B cell (primary cell): ENCODE results near the gene SLCO2B1. TPM values are rescaled to one million over a fixed set of nuclear protein-coding genes. Genes with fewer than 3 reads are reported as not detected.

Experiments
- ATAC-seq: fragments of 200-7000 bp; cut with Tn5 transposase; one replicate; pipeline ENCODE4 v1.10.0; 2021; ENCODE audit warnings: low read depth, mild to moderate bottlenecking, moderate number of reproducible peaks, moderate library complexity
- CTCF ChIA-PET: fragments of 350-600 bp; sonication (Branson Sonifier 250); formaldehyde crosslinking; loops from one replicate; lab custom pipeline; 2021; ENCODE audit warnings: antibody characterized with exemption, inconsistent platforms; lab: Charles Lee
- POLR2A ChIA-PET: fragments of 350-600 bp; sonication (Branson Sonifier 250); formaldehyde crosslinking; loops from one replicate; lab custom pipeline; 2021; ENCODE audit warnings: antibody characterized with exemption; lab: Charles Lee
- DNase-seq: peaks from one replicate; pipeline ENCODE4 v3.0.0; 2013
- H2AFZ ChIP-seq: 2 replicates; pipeline ENCODE4 v1.6.1; 2012; ENCODE audit warnings: mild to moderate bottlenecking, low read depth, low read length; ENCODE audit not compliant: insufficient read depth, poor library complexity, severe bottlenecking
- H3K27ac ChIP-seq, 2 donors: 1 replicate in 1 of 2; 2 replicates in 1 of 2; pipeline ENCODE4 v1.5.1; 2012 to 2013; ENCODE audit warnings: low read length in 2 of 2, mild to moderate bottlenecking in 2 of 2, moderate library complexity in 1 of 2
- H3K27me3 ChIP-seq, 4 experiments: fragments of 200-600 bp in 1 of 4; sonication (generic) in 1 of 4; replicated peaks in 1 of 4; 1 replicate in 2 of 4; 2 replicates in 2 of 4; pipeline versions ENCODE4 v1.6.1 to v1.7.0; 2013 to 2016; ENCODE audit warnings: low read length in 3 of 4, mild to moderate bottlenecking in 2 of 4, mixed read lengths in 1 of 4, moderate library complexity in 1 of 4; ENCODE audit not compliant: insufficient read depth in 4 of 4, control insufficient read depth in 3 of 4; ENCODE audit errors: control extremely low read depth in 1 of 4
- H3K36me3 ChIP-seq, 2 experiments: replicated peaks in 1 of 2; 1 replicate in 1 of 2; 2 replicates in 1 of 2; pipeline versions ENCODE4 v1.6.1 to v1.7.1; 2013; ENCODE audit warnings: low read length in 1 of 2; ENCODE audit not compliant: insufficient read depth in 2 of 2, control insufficient read depth in 1 of 2; ENCODE audit errors: control extremely low read depth in 1 of 2, extremely low read depth in 1 of 2
- H3K4me1 ChIP-seq, 2 donors: fragments of 200-600 bp in 1 of 2; sonication (generic) in 1 of 2; 1 replicate in 1 of 2; 2 replicates in 1 of 2; pipeline versions ENCODE4 v1.5.1 to v1.6.1; 2013 to 2017; ENCODE audit warnings: low read length in 2 of 2; ENCODE audit not compliant: control insufficient read depth in 2 of 2, insufficient read depth in 2 of 2
- H3K4me2 ChIP-seq: replicated peaks from 2 replicates; pipeline ENCODE3; 2012; ENCODE audit warnings: mild to moderate bottlenecking, low read depth, low read length; ENCODE audit not compliant: poor library complexity, severe bottlenecking
- H3K4me3 ChIP-seq, 5 experiments: fragments of 200-600 bp in 1 of 5; sonication (generic) in 1 of 5; 1 replicate in 3 of 5; 2 replicates in 2 of 5; pipeline versions ENCODE4 v1.5.1 to v1.7.0; 2011 to 2016; ENCODE audit warnings: low read length in 4 of 5, mild to moderate bottlenecking in 4 of 5, low read depth in 2 of 5, control low read depth in 1 of 5, moderate library complexity in 1 of 5; ENCODE audit not compliant: insufficient read depth in 1 of 5; ENCODE audit errors: control extremely low read depth in 1 of 5, extremely low read depth in 1 of 5
- H3K79me2 ChIP-seq: fragments of 200-600 bp; sonication (generic); one replicate; pipeline ENCODE4 v1.6.0; 2016; ENCODE audit warnings: low read length; ENCODE audit not compliant: control insufficient read depth, insufficient read depth
- H3K9ac ChIP-seq: fragments of 200-600 bp; sonication (generic); 2 replicates; pipeline ENCODE4 v1.6.1; 2017; ENCODE audit warnings: mild to moderate bottlenecking, low read length, moderate library complexity
- H3K9me3 ChIP-seq, 3 donors: one replicate each; pipeline versions ENCODE4 v1.6.1 to v1.7.1; 2013; ENCODE audit warnings: low read length in 2 of 3; ENCODE audit not compliant: control insufficient read depth in 2 of 3, insufficient read depth in 1 of 3; ENCODE audit errors: control extremely low read depth in 1 of 3
- H4K20me1 ChIP-seq: 2 replicates; pipeline ENCODE4 v1.6.0; 2012; ENCODE audit warnings: mild to moderate bottlenecking, low read length; ENCODE audit not compliant: insufficient read depth, control insufficient read depth, poor library complexity, severe bottlenecking
- H3K27ac Mint-ChIP-seq: one replicate; pipeline ENCODE4 v1.8.0; 2021; ENCODE audit warnings: mixed read lengths
- H3K27me3 Mint-ChIP-seq: one replicate; pipeline ENCODE4 v1.8.0; 2021; ENCODE audit warnings: mixed read lengths
- H3K4me1 Mint-ChIP-seq: one replicate; pipeline ENCODE4 v1.8.0; 2021; ENCODE audit warnings: mixed read lengths
- H3K4me3 Mint-ChIP-seq: one replicate; pipeline ENCODE4 v1.8.0; 2021; ENCODE audit warnings: mixed read lengths
- H3K9me3 Mint-ChIP-seq: one replicate; pipeline ENCODE4 v1.8.0; 2022; ENCODE audit warnings: mixed read lengths; ENCODE audit not compliant: insufficient read depth
- EZH2 ChIP-seq: IDR thresholded peaks from 2 replicates; pipeline ENCODE4 v1.6.1; 2012; ENCODE audit warnings: borderline replicate concordance, low read depth, mild to moderate bottlenecking, moderate library complexity, low read length; ENCODE audit not compliant: insufficient read depth, poor library complexity, severe bottlenecking
- WGBS: methylation state at CpG from one replicate; pipeline ENCODE4 v1.1.5; 2013; ENCODE audit warnings: missing lambda C conversion rate; ENCODE audit not compliant: insufficient coverage; 5-methylcytosine and 5-hydroxymethylcytosine counted together
- intact Hi-C: fragments of 100-400 bp; cut with micrococcal nuclease; formaldehyde crosslinking; loops from one replicate; pipeline ENCODE4 v1.10.0; 2022
- polyA plus RNA-seq: library from polyadenylated mRNA; depleted of rRNA; stranded (reverse); fragments of >200 nt; gene quantifications from 2 replicates; pipeline ENCODE4 v1.2.3, GENCODE V29; 2012
- total RNA-seq, 2 donors: library from RNA; stranded (reverse); fragments of 120-200 nt in 1 of 2; gene quantifications; 1 replicate in 1 of 2; 2 replicates in 1 of 2; pipeline versions ENCODE4 v1.2.3 to v1.2.4, GENCODE V29; 2013 to 2022
- TF ChIP-seq, protein P1 (sequence below): fragments of 200-600 bp; IDR thresholded peaks from one replicate; pipeline ENCODE4 v1.8.0; 2022; ENCODE audit warnings: antibody characterized with exemption, mild to moderate bottlenecking

SLCO2B1 gene
- total and polyA plus RNA-seq, 2 donors (not counting 1 experiment from before 2014, with no cell fraction given), result 1.2 TPM; not detected in 1

DNA sequence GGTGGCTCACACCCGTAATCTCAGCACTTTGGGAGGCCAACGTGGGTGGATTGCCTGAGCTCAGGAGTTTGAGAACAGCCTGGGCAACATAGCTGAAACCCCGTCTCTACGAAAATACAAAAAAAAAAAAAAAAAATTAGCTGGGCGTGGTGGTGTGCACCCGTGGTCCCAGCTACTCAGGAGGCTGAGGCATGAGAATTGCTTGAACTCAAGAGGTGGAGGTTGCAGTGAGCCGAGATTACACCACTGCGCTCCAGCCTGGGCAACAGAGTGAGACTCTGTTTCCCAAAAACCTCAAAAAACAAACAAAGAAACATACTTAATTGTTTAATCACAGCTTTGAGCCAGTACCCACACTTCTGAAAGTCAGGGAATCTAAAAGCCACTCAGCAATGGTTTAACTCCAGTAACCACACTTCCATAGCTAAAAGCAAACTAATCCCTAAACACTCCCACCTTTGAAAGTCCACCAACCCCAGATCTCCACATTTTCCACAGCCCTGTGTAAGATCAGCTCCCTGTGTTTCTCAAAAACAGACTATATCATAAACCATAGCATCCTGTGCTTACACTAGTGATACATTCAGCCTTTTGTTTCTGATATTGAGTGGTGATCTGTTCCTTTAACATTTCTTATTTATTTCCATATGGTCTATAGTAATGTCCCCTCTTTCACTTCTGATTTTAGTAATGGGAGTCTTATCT, 49.3 kb upstream of the SLCO2B1 start:
- Histone ChIP-seq H3K79me2 (no peaks in the 10 kb centered on the region), H3K27me3 (peaks cover 0 to 5% (median 1%) of the 10 kb centered on the region in 4 experiments), H4K20me1 (no peaks in the 10 kb centered on the region), H3K9me3 (peaks cover 0 to 4% (median 2%) of the 10 kb centered on the region in 3 donors), H3K4me2 (no peak overlapping the region), H3K36me3 (no peaks in the 10 kb centered on the region), H3K4me3 (no peak overlapping the region), H3K27ac (no peak overlapping the region), H2AFZ (no peak overlapping the region), H3K9ac (no peak overlapping the region), H3K4me1 (no peaks in the 10 kb centered on the region)
- DNase-seq, result no peak
- H3K4me3 Mint-ChIP-seq, result no peak overlapping the region
- no peaks in the 10 kb centered on the region for H3K4me1 Mint-ChIP-seq
- intact Hi-C loops, result no loop called here
- peaks cover 40% of the 10 kb centered on the region for H3K27me3 Mint-ChIP-seq
- no peak overlapping the region for H3K27ac Mint-ChIP-seq
- no peak for ATAC-seq
- WGBS, result 77% methylated on average over 2 of the region's 8 CpGs
- ChIA-PET CTCF (interaction anchor here (0.5 kb wide), 1 partner anchor 699 kb away, joined by 3 read pairs; no protein-coding TSS in a partner anchor), POLR2A (no interaction called here)
- no peaks in the 10 kb centered on the region for H3K9me3 Mint-ChIP-seq
- TF ChIP-seq, protein P1, sequence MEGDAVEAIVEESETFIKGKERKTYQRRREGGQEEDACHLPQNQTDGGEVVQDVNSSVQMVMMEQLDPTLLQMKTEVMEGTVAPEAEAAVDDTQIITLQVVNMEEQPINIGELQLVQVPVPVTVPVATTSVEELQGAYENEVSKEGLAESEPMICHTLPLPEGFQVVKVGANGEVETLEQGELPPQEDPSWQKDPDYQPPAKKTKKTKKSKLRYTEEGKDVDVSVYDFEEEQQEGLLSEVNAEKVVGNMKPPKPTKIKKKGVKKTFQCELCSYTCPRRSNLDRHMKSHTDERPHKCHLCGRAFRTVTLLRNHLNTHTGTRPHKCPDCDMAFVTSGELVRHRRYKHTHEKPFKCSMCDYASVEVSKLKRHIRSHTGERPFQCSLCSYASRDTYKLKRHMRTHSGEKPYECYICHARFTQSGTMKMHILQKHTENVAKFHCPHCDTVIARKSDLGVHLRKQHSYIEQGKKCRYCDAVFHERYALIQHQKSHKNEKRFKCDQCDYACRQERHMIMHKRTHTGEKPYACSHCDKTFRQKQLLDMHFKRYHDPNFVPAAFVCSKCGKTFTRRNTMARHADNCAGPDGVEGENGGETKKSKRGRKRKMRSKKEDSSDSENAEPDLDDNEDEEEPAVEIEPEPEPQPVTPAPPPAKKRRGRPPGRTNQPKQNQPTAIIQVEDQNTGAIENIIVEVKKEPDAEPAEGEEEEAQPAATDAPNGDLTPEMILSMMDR, result no peak
- no peak for TF ChIP-seq EZH2

DNA sequence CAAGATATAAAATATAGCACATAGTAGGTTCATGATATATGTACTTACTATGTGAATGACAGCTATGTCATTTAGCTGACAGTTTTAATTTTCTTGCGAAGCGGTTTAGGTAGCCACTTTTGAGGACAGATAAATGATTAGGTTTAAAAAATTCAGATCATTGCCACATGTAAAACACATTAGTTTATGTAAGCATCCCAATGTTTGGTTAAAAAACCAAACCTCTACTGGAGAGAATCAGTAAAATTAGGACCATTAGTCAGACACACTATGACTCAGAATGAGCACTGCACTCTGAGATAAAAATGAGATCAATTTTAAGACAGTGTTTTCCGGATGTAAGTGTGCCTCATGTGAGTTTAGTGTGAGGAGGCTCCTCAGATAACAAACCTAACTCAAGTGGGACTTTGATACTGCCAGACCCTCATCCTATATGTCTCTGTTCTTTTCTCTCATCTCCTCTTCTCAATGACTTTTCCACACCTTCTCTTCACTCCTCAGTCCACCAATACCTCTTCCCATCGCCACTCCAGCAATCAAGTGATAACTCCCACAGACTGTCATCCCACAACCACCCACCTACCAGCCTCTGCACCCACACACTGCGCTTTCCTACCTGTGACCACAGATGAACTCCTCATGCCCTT, 47.4 kb upstream of the SLCO2B1 start:
- ChIA-PET CTCF (interaction anchor here (1.0 to 1.4 kb wide), 2 partner anchors 41 to 1738 kb away, joined by 3 read pairs; no protein-coding TSS in a partner anchor), POLR2A (no interaction called here)
- Histone ChIP-seq H3K36me3 (no peaks in the 10 kb centered on the region), H3K9ac (no peak overlapping the region), H4K20me1 (no peaks in the 10 kb centered on the region), H3K4me2 (no peak overlapping the region), H3K4me1 (no peaks in the 10 kb centered on the region), H2AFZ (no peak overlapping the region), H3K27ac (no peak overlapping the region), H3K79me2 (no peaks in the 10 kb centered on the region), H3K4me3 (no peak overlapping the region), H3K27me3 (peaks cover 0 to 5% (median 1%) of the 10 kb centered on the region in 4 experiments), H3K9me3 (peaks cover 0 to 4% (median 2%) of the 10 kb centered on the region in 3 donors)
- H3K4me3 Mint-ChIP-seq, result no peak overlapping the region
- H3K27me3 Mint-ChIP-seq, result peaks cover 30% of the 10 kb centered on the region
- no peaks in the 10 kb centered on the region for H3K9me3 Mint-ChIP-seq
- intact Hi-C loops, result no loop called here
- ATAC-seq (no peak), DNase-seq (no peak)
- WGBS, result 78% methylated on average over 2 of the region's 5 CpGs
- no peak for TF ChIP-seq EZH2
- TF ChIP-seq, protein P1, result no peak
- no peaks in the 10 kb centered on the region for H3K4me1 Mint-ChIP-seq
- H3K27ac Mint-ChIP-seq, result no peak overlapping the region
